ENCODE measurements around the gene VWF.
"Not testable (repeated sequence)": the region's sequence is repeated elsewhere in the genome, so short reads cannot be mapped to it uniquely, and the experiment has no call there.

Gene VWF

DNA sequence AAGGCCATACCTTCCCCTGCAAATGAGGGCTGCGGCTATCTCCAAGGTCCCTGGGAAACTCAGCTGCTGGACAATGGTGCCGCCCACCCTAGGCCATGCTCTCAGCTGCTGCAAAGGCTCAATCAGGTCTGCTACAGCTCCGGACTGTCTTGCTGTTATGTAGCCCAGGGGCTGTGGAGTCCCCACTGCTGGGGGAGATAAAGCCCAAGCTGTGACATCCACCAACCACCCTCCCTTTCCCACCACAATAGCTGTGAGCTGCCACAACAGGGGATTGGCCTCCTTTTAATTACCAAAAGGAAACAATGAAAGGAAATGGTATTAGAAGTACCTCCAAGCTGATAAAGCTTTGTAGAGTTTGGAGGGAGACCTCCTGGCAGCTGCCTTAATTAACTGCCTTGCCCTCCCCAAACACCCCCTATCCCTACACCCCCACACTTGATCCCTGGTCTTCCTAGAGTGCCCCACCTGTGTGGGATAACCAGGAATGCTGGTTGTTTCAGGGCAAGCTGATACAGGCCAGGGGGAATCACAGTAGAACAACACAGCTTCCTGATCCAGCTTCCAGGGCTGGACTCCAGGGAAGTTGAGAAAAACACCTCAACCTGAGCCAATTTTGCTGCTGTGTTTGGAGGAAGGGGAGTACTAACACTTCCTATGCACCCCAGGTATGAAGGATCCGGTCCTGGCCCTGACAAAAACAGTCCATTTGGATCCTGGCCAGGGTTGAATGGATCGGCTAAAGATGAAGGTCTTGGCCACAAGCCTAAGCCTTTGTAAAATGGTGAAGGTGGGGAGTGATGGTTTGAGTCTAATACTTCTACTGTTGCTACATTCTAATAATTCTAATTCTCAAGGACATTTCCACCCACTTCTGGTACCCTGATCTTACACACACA is at the start of gene VWF:
Gene VWF (minus strand): TSS at position 260 of the 899 bp plus-strand sequence. CDS start 1,474 bp downstream, outside the sequence.
- DNase-seq (ENCODE audit: low read depth in 2 of 2): no peak

DNA sequence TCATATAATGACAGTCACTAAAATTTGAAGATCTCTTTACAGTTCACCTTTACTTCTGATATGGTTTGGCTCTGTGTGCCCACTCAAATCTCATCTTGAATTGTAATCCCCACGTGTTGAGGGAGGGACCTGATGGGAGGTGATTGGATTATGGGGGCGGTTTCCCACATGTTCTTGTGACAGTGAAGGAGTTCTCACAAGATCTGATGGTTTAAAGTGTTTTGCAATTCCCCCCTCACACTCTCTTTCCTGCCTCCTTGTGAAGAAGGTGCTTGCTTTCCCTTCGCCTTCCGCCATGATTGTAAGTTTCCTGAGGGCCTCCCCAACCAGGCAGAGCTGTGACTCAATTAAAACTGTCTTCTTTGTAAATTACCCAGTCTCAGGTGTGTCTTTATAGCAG is 48.4 kb upstream of the VWF start:
- DNase-seq (ENCODE audit: low read depth in 2 of 2): no peak

DNA sequence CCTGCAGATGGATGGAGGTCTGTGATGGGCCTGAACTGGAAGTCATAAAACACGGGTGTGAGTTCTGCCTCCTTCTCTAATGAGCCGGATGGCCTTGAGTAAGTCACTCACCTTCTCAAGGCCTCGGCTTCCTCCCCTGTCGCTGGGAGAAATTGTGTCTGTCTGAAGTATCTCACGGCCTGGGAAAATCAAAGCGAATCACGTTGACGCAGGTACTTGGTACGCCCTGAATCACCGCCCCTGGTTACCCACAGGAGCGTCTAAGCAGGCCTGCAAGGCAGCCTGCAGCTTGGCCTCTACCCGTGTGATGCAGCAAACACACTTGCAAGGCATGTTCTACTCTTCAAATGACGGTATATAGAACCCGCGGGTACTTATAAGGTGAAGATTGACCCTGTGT is 47.6 kb upstream of the VWF start:
- DNase-seq (ENCODE audit: low read depth in 2 of 2): no peak

DNA sequence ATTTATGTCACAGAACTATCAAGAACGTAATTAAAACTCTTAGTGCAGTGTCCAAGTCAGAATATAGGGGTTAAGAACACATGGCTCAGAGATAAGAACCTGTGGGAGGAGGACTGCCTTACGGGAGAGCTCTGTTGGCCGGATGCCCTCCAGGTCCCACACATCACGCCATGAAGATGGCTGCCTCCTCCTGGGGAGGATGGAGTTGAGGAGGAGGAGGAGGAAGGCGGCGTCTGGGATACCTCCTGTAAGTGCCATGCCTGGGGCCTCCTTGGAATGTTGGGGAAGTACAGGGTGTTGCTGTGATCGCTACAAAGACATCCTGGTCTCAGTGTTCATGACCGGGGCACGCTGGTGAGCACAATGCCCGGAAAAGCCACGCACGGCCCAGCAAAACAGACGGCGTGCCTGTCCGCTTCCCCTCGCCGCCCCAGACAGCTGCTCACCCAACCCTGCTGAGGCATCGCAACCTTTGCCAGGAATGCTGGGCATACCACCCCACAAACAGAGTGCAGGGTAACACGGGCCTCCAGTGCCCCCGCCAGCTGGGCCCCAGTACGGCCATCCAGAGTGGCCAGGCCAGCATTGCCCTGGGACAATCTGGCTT is 47.0 kb upstream of the VWF start:
- DNase-seq (ENCODE audit: low read depth in 2 of 2): no peak

DNA sequence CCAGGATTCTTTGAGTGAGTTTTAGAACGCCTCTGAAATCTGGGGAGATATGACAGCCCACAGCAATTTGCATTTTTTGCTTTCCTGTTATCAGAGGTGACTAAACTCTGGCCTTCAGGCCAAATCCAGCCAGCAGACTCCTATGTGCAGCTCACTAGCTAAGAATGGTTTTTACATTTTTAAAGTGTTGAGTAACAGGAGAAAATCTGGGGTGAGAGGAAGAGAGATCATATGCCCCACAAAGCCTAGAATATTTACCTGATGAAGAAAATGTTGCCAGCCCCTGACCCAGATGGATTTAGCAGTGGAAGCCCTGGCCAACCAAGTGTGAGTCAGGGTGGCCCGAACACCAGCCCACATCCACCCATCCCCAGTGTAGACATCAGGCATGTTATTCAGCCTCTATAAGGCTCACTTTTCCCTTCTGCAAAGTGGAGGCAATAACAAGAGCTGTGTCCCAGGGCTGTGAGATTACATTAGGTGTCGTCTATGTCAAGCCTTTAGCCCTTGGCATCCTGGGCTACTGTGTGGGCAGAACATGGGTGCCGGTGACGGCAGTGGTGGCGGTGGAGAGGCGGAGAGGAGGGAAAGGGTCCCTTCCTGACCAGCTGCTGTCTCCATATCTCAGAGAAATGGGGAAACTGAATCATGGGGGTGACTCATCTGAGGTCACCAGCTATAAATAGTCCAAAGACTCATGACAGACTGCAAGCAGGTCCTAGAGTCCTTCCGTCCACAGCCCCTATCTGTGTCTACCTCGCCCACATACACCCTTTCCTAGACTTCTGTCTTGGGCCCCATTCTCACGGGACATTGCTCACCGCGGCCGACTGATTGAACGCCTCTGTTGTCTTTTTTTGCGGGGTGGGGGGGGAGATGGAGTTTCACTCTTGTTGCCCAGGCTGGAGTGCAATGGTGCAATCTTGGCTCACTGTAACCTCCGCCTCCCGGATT is 43.1 kb upstream of the VWF start:
- peak; percentile 38 to 64 for DNase-seq (ENCODE audit: low read depth in 2 of 2)

DNA sequence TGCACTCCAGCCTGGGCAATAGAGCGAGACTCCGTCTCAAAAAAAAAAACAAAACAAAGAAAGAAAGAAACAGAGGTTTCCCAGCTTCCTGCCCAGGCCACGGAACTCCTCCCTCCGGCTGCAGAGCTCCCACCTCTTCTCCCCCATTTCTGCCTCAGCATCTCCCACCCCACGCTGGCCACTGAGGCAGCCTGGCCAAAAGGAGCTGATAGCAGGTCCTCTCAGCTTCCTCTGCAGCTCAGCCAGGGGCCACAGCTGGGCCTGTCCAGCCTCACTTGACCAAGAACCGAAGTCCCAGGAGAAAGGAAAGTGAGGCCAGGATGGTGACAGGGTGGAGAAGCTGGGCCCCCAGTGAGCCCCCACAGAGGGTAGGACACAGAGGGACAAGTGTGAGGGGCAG is 42.3 kb upstream of the VWF start:
- no peak for DNase-seq (ENCODE audit: low read depth in 2 of 2)

DNA sequence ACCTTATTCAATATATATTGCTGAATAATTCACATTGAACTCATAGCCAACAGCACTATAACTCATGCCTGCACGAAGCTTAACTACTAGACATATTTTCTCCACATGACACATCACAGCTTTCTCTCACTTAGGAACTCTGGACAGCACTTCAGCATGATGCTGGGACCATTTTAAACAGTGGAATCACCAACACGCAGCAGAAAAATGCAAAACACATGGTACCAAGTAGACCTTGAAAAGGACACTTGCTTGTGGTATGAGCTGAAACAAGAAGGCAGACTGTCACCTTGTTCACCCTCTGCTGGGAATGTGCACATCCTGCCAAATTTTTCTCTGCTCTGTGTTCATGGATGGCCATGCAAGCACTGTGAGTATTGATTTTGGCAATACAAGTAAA is 40.9 kb upstream of the VWF start:
- no peak for DNase-seq (ENCODE audit: low read depth in 2 of 2)

DNA sequence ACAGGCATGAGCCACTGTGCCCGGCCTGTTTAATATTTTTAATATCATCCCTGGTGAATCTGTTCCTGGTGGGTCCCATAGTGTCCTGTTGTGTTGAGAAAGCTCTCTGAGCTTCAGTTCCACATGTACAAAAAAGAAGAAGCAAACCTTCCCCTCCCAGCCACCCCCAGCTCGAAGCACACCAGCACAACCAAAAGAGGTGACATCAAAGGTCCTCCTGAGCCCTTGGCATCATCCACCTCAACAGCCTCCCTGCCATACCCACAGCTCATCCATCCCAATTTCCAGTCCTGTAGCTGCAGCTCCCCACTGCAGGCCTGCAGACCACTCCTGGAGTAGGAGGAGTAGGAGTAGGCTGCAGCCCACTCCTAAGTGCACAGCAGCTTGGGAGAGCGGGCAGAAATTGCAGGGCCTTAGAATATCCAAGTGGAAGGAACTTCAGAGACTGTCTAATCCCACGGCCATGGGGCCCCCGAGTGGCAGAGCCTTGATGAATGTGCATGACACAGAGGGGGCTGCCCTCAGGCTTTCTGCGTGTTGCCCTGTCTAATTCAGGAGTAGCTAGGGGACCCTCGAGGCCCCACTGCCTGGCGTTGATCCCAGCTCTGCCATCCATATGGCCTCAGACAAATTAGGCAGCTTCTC is 39.1 kb upstream of the VWF start:
- DNase-seq (ENCODE audit: low read depth in 2 of 2): no peak

DNA sequence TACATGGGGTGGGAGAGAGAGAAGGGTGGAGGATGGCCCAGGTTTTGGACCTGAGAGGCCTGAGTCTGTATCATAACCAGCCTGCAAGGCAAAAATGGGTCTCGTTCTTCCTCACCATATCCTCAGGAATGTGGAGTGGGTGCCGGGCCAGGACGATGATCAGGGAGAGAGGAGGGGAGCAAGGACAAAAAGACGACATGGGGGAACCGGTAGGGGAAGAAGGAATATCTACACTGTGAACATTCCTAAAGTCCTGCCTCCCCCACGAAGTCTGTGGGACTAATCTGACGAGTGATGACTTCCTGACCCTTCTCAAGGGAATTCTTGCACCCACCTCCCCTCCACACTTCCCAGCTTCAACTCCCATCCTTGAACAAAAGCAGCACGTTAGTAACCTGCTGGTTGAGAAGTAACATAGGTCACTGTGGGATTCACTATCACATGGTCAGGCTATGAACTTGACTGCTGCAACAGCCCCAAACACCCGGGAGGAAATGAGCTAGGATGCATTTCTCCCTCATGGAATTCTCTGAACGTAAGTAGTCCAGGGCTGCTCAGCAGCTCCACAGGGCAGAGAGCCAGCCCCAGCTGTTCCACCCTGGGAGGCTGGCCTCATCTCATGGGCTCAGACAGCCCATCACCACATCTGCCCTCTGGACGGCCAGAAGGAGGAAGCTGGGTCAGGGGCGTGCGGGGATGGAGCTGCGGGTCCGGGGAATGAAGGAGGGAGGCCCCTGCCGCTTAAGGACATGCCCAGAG is 36.8 kb upstream of the VWF start:
- no peak for DNase-seq (ENCODE audit: low read depth in 2 of 2)

DNA sequence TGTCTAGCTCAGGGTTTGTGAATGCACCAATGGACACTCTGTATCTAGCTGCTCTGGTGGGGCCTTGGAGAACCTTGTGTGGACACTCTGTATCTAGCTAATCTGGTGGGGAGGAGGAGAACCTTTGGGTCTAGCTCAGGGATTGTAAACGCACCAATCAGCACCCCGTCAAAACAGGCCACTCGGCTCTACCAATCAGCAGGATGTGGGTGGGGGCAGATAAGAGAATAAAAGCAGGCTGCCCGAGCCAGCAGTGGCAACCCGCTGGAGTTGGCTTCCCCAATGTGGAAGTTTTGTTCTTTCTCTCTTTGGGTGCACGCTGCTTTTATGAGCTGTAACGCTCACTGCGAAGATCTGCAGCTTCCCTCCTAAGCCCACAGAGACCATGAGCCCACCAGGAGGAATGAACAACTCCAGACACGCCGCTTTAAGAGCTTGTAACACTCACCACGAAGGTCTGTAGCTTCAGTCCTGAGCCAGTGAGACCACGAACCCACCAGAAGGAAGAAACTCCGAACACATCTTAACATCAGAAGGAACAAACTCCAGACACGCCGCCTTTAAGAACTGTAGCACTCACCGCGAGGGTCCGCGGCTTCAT is 35.7 kb upstream of the VWF start:
- DNase-seq (ENCODE audit: low read depth in 2 of 2): not testable (repeated sequence)

DNA sequence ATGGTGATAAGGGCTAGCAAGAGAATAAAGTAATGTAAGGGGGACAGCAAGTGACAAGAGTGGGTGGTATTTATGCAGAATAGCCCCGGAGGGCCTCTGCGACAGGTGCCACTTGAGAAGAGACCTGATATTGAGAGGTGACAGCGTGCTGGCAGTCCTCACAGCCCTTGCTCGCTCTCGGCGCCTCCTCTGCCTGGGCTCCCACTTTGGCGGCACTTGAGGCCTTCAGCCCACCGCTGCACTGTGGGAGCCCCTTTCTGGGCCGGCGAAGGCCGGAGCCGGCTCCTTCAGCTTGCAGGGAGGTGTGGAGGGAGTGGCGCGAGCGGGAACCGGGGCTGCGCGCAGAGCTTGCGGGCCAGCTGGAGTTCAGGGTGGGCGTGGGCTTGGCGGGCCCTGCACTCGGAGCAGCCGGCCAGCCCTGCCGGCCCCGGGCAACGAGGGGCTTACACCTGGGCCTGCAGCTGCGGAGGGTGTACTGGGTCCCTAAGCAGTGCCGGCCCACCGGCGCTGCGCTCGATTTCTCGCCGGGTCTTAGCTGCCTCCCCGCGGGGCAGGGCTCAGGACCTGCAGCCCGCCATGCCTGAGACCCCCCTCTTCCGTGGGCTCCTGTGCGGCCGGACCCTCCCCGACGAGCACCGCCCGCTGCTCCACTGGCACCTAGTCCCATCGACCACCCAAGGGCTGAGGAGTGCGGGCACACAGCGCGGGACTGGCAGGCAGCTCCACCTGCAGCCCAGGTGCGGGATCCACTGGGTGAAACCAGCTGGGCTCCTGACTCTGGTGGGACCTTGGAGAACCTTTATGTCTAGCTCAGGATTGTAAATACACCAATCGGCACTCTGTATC is 34.9 kb upstream of the VWF start:
- DNase-seq (ENCODE audit: low read depth in 2 of 2): not testable (repeated sequence)

DNA sequence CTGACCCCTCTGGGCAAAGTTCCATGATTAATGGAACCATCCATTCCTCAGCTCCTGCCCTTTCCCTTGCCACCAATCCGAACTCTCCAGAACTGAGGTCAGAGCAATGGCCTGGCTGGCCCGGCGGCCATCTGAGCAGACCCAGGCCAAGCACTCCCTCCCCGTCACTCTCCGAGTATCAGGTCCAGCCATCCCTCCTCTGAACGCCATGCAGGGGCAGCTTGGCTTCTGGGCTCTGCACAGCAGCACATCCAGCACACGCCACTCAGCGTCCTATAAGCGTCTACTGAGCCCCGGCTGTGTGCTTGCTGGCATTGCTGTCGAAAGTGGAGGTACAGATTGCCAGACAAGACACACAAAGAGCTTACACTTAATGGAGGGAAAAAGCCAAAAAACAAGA is 34.3 kb upstream of the VWF start:
- no peak for DNase-seq (ENCODE audit: low read depth in 2 of 2)

DNA sequence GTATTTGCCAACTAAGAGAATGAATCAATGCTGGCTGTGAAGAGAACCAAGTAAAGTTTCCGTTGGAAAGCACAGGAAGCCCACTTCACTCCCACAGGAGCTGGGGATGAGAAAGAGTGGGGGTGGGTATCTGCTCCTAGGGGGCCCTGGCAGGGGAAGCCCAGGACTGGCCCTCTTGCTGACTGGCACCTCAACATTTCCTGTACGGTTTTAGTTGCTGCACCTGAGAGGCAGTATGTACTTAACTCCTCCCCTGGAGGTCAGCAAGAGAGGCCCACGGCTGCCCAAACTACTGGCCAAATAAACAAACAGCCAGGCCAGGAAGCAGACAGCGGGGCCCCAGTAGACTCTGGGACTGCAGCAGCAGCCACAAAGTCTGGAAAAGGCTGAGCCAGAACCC is 33.8 kb upstream of the VWF start:
- DNase-seq (ENCODE audit: low read depth in 2 of 2): no peak

DNA sequence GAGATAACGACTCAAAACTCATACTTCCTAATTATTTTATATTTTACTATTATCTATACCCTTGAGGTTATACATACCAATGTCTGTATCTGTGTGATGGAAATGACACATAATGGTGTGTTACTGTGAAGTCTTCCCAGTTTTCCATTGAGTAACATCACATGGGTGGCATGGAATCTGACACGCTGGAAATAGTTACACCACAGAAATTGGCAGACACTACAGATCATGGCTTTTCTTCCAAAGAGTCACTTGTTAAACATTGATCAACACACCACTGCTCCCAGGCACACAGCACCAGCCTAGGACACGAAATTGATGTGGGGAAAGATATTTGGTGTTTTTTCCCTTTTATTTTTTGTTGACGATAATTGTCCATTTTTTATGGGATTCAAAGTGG is 33.0 kb upstream of the VWF start:
- DNase-seq (ENCODE audit: low read depth in 2 of 2): no peak

DNA sequence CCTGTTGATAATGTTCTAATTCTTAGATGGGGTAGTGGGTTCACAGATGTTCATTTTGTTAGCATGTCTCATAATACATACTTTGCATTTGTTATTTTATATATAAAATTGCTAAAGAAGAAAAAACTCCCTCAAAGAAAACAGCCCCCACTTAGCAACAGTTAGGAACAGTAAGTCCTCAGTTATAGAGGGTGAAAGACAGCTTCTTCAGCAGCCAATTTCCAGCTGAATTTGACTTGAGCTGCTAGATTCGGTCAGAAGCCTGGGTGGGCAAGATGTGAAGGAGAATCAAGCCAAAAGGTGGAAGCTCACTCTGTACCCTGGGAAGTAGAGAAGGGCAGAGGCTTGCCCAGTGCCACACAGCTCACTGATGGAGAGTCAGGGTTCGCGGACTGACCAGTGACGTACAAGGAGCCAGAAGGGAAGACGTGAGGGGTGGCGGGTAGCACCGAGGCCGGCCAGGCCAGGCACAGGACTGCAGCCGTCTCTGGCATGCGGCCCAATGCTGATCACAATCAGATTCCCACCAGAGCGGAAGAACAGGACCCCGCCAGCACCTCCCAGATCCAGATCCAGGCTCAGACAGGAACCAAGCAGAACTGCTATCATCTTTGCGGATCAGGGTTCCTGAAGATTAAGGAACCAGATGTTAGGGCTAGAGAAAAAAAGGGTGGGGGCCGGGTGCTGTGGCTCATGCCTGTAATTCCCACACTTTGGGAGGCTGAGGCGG is 30.4 kb upstream of the VWF start:
- no peak for DNase-seq (ENCODE audit: low read depth in 2 of 2)

DNA sequence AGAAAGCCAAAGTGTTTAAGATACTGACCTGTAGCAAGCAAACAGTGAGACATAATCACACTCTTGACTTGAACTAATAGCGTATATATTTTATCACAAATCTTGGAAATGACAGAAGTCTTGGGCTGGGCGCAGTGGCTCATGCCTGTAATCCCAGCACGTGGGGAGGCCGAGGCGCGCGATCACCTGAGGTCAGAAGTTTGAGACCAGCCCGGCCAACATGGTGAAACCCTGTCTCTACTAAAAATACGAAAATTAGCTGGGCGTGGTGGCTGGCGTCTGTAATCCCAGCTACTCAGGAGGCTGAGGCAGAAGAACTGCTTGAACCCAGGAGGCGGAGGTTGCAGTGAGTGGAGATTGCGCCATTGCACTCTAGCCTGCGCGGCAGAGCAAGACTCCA is 24.3 kb upstream of the VWF start:
- DNase-seq (ENCODE audit: low read depth in 2 of 2): not testable (repeated sequence)

DNA sequence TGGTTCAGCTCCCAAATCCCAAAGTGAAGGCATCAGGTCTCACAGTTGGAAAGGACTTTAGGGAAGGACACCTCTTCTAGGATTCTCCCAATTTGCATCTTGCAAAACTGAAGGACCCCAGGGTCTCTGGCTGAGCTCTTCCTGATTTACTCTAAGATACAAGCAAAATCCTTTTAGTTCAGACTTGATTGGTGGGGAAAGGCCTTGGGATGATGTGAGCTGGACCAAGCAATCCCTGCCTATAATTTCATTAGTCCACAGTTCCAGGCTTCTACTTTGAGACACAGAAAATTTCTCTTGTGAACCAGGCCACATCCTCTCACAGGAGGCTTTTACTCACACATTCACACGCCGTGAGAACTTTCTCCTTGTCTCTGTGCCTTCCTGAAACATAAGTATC is 23.6 kb upstream of the VWF start:
- DNase-seq (ENCODE audit: low read depth in 2 of 2): no peak

DNA sequence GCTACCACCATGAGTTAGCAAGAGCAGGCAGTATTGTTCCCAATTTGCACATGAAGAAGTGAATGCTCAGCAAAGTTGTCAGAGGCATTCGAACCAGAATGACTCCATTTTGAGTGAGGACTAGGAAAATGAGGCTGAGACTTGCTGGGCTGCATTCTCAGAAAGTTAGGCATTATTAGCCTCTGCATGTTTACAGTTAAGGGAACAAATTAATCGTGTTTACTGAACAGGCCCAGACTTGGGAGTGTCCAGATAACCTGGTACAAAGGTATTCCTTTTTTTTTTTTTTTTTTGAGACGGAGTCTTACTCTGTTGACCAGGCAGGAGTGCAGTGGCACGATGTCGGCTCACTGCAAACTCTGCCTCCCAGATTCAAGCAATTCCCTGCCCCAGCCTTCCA is 22.5 kb upstream of the VWF start:
- DNase-seq (ENCODE audit: low read depth in 2 of 2): no peak

DNA sequence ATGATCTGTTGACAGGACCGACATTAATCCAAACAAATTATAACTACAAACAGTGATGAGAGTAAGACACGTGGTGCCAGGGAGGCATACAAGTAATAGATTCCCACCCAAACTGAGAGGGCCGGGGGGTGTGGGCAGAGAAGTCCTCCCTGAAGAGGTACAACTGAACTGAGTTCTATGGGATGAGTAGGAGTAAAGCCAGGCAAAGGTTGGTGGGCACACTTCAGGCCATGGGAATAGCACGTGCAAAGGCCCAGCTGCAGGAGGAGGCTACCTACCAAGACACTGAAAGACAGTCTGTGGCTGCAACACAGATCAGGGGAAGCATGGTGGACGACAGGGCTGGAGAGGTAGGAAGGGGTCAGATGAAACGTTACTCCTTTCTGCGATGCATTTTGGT is 22.0 kb upstream of the VWF start:
- DNase-seq (ENCODE audit: low read depth in 2 of 2): no peak
